DOHH2 (cell line): ENCODE measurements around the gene MYO18B.

Experiments used
- CTCF ChIP-seq: fragments of 200-600 bp; sonication (generic); IDR thresholded peaks from one replicate; pipeline ENCODE4 v1.5.1; 2014; ENCODE audit warnings: antibody characterized with exemption, mild to moderate bottlenecking, low read depth, low read length; ENCODE audit not compliant: poor library complexity, severe bottlenecking
- EZH2phosphoT487 ChIP-seq: fragments of 200-600 bp; sonication (generic); IDR thresholded peaks from 2 replicates; pipeline ENCODE4 v1.6.1; 2017; ENCODE audit warnings: borderline replicate concordance, mild to moderate bottlenecking, antibody characterized with exemption, low read length, moderate library complexity, mixed read lengths

- TF ChIP-seq CTCF (no peak), EZH2phosphoT487 (no peak)
These were observed 30.3 kb downstream of the MYO18B start for GRCh38 chr22:25772288-25772687.
